Liver (tissue), 9 donors: ENCODE data around the gene PPP1R13B. TPM values are rescaled to one million over a fixed set of nuclear protein-coding genes. Genes with fewer than 3 reads are reported as not detected.

ENCODE experiments used
- DNase-seq: peaks from one replicate; pipeline ENCODE4 v3.0.0-alpha.2; 2017; ENCODE audit warnings: low spot score
- H3K27ac ChIP-seq, 2 donors: one replicate each; pipeline ENCODE4 v1.7.0; 2013; ENCODE audit warnings: inconsistent platforms in 2 of 2, low read length in 2 of 2, control low read depth in 1 of 2, low read depth in 1 of 2, mild to moderate bottlenecking in 1 of 2
- H3K27me3 ChIP-seq, 4 donors: one replicate each; pipeline versions ENCODE4 v1.6.1 to v1.7.0; 2013; ENCODE audit warnings: low read length in 3 of 4, inconsistent platforms in 1 of 4, mild to moderate bottlenecking in 1 of 4, moderate library complexity in 1 of 4; ENCODE audit not compliant: control insufficient read depth in 4 of 4, insufficient read depth in 4 of 4
- H3K36me3 ChIP-seq, 4 donors: one replicate each; pipeline versions ENCODE4 v1.6.1 to v1.7.0; 2013; ENCODE audit warnings: low read length in 3 of 4, mild to moderate bottlenecking in 3 of 4, low read depth in 1 of 4, moderate library complexity in 1 of 4; ENCODE audit not compliant: control insufficient read depth in 4 of 4, insufficient read depth in 3 of 4
- H3K4me1 ChIP-seq, 4 donors: one replicate each; pipeline versions ENCODE4 v1.6.1 to v1.7.0; 2013; ENCODE audit warnings: low read length in 3 of 4, mild to moderate bottlenecking in 3 of 4, moderate library complexity in 1 of 4; ENCODE audit not compliant: control insufficient read depth in 4 of 4, insufficient read depth in 4 of 4
- H3K4me3 ChIP-seq, 3 donors: one replicate each; pipeline versions ENCODE4 v1.6.1 to v1.7.0; 2013; ENCODE audit warnings: low read length in 3 of 3, control low read depth in 1 of 3, low read depth in 1 of 3, mild to moderate bottlenecking in 1 of 3
- H3K9ac ChIP-seq, 2 donors: one replicate each; pipeline ENCODE4 v1.7.0; 2013; ENCODE audit warnings: low read length in 2 of 2, mild to moderate bottlenecking in 2 of 2, moderate library complexity in 2 of 2, control low read depth in 1 of 2, low read depth in 1 of 2
- H3K9me3 ChIP-seq, 4 donors: one replicate each; pipeline versions ENCODE4 v1.6.1 to v1.7.0; 2013; ENCODE audit warnings: low read length in 3 of 4; ENCODE audit not compliant: control insufficient read depth in 4 of 4
- CTCF ChIP-seq: fragments of 150-350 bp; IDR thresholded peaks from 2 replicates; pipeline ENCODE4 v1.5.1; 2017; ENCODE audit warnings: improper control_type of control experiment, low read depth, low read length; ENCODE audit not compliant: missing input control
- EGR1 ChIP-seq, 2 donors: IDR thresholded peaks; 2 replicates each; pipeline ENCODE4 v1.6.1; 2016 to 2018; ENCODE audit warnings: antibody characterized with exemption in 2 of 2, low read depth in 2 of 2
- FOXA1 ChIP-seq: IDR thresholded peaks from 2 replicates; pipeline ENCODE4 v1.6.1; 2016; ENCODE audit warnings: antibody characterized with exemption
- FOXA2 ChIP-seq: IDR thresholded peaks from 2 replicates; pipeline ENCODE4 v1.6.1; 2016; ENCODE audit warnings: antibody characterized with exemption
- HNF4G ChIP-seq: IDR thresholded peaks from 2 replicates; pipeline ENCODE4 v1.6.1; 2016; ENCODE audit warnings: antibody characterized with exemption
- JUND ChIP-seq, 2 donors: IDR thresholded peaks; 2 replicates each; pipeline ENCODE4 v1.6.1; 2016; ENCODE audit warnings: antibody characterized with exemption in 2 of 2
- MAX ChIP-seq: IDR thresholded peaks from 2 replicates; pipeline ENCODE4 v1.6.1; 2016; ENCODE audit warnings: antibody characterized with exemption
- NR2F2 ChIP-seq: IDR thresholded peaks from 2 replicates; pipeline ENCODE4 v1.6.1; 2016; ENCODE audit warnings: antibody characterized with exemption
- RAD21 ChIP-seq, 2 donors: IDR thresholded peaks; 2 replicates each; pipeline ENCODE4 v1.6.1; 2016; ENCODE audit warnings: antibody characterized with exemption in 2 of 2, mild to moderate bottlenecking in 2 of 2
- REST ChIP-seq: IDR thresholded peaks from 2 replicates; pipeline ENCODE4 v1.6.1; 2016; ENCODE audit warnings: antibody characterized with exemption, mild to moderate bottlenecking
- RXRA ChIP-seq, 2 donors: IDR thresholded peaks; 2 replicates each; pipeline ENCODE4 v1.6.1; 2017 to 2018; ENCODE audit warnings: antibody characterized with exemption in 2 of 2, mild to moderate bottlenecking in 1 of 2
- SP1 ChIP-seq: IDR thresholded peaks from 2 replicates; pipeline ENCODE4 v1.6.1; 2018; ENCODE audit warnings: antibody characterized with exemption, mild to moderate bottlenecking
- TAF1 ChIP-seq: conservative IDR thresholded peaks from 2 replicates; pipeline ENCODE4 v1.6.1; 2016; ENCODE audit warnings: antibody characterized with exemption, mild to moderate bottlenecking
- YY1 ChIP-seq: IDR thresholded peaks from 2 replicates; pipeline ENCODE4 v1.6.1; 2016; ENCODE audit warnings: antibody characterized with exemption, mild to moderate bottlenecking
- ZBTB33 ChIP-seq: IDR thresholded peaks from 2 replicates; pipeline ENCODE4 v1.6.1; 2016; ENCODE audit warnings: antibody characterized with exemption
- WGBS: extraction: QIAGEN DNeasy Blood & Tissue Kit; methylation state at CpG from one replicate; pipeline ENCODE4 v1.1.7; 2013; 5-methylcytosine and 5-hydroxymethylcytosine counted together
- polyA plus RNA-seq, 2 donors: library from polyadenylated mRNA; stranded (reverse) in 1 of 2; unstranded in 1 of 2; fragments of 200-250 nt in 1 of 2; fragments of >200 nt in 1 of 2; fragmentation: Nextera tagmentation in 1 of 2; extraction: Ambion mirVana in 1 of 2; gene quantifications; one replicate each; pipeline versions ENCODE4 v1.2.1 to v1.2.3, GENCODE V29; 2013 to 2015
- total RNA-seq, 2 donors: library from RNA; depleted of rRNA; stranded (reverse); fragments of >200 nt; gene quantifications; one replicate each; pipeline ENCODE4 v1.2.3, GENCODE V29; 2014
- TF ChIP-seq, protein P1 (sequence below): IDR thresholded peaks from 2 replicates; pipeline ENCODE4 v1.6.1; 2016; ENCODE audit warnings: antibody characterized with exemption
- donor health status: healthy.
- donor health status: healthy.
- donor health status: healthy.
- donor health status: healthy.
- donor health status: healthy.

PPP1R13B gene
- total and polyA plus RNA-seq, 4 donors: 3.2 to 15.1 (median 5.1) TPM

- no peak for DNase-seq
- Histone ChIP-seq H3K9ac (no peak overlapping the region), H3K4me1 (peaks cover 0 to 13% (median 7%) of the 10 kb centered on the region in 4 donors), H3K27ac (no peak overlapping the region), H3K36me3 (peaks cover 4 to 38% (median 22%) of the 10 kb centered on the region in 4 donors), H3K27me3 (no peaks in the 10 kb centered on the region), H3K4me3 (no peak overlapping the region), H3K9me3 (no peaks in the 10 kb centered on the region)
- TF ChIP-seq HNF4G (no peak), YY1 (no peak), SP1 (no peak), RXRA (IDR thresholded peaks at IDR 0.05) (no peak)
- TF ChIP-seq, protein P1, sequence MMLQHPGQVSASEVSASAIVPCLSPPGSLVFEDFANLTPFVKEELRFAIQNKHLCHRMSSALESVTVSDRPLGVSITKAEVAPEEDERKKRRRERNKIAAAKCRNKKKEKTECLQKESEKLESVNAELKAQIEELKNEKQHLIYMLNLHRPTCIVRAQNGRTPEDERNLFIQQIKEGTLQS: no peak
- 94% methylated on average over 14 of the region's 14 CpGs for WGBS
Measured at GRCh38 chr14:103733651-103734050, 113.7 kb downstream of the PPP1R13B start.

DNA sequence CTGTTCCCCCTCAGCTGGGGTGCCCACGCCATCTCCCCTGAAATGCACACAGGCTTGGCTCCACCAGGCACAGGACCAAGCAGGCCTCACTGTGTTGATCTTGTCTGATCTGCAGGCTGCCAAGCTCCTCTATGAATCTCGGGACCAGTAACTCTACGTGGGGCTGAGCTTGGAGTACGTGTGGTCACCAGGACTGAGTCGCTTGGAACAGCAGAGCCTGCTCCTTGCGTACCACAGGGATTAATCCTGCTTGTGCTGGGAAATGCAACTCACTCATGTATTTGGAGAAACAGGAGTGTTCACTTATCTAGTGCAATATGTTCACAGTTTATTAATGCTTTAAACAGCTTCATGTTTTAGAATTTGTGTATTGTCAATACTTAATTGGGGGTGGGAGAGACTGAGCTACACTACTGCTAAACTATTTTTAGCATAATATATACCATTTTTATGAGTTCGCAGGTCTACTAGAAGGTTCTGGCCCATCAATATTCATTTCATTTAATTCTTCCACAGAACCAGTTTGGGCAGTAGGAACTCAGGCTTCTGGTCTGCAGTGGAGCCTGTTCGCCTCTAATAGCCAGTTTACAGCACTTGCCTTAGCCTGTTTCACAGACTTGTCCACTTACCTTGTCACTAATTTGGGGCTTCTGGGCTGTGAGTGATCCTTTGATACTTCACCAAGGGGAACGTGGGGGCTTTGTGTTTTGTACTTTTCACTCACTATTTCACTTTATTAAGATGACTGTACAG is 114.3 kb downstream of the PPP1R13B start:
- no peak for DNase-seq
- TF ChIP-seq REST (no peak), SP1 (no peak), JUND (IDR thresholded peaks at IDR 0.05) (no peak), HNF4G (no peak), TAF1 (no peak), RAD21 (IDR thresholded peaks at IDR 0.05) (no peak), EGR1 (IDR thresholded peaks at IDR 0.05; ENCODE audit: low read depth in 2 of 2) (no peak), MAX (no peak), YY1 (no peak), CTCF (no peak), FOXA2 (no peak), RXRA (IDR thresholded peaks at IDR 0.05) (no peak), FOXA1 (no peak), ZBTB33 (no peak), NR2F2 (no peak)
- TF ChIP-seq, protein P1: no peak

More for the DNA sequence above, 114.3 kb downstream of the PPP1R13B start:
- WGBS: 94% methylated on average over 9 of the region's 9 CpGs
- Histone ChIP-seq H3K4me3 (no peak overlapping the region), H3K9me3 (no peaks in the 10 kb centered on the region), H3K27ac (no peak overlapping the region), H3K4me1 (peaks cover 0 to 13% (median 7%) of the 10 kb centered on the region in 4 donors), H3K36me3 (peaks cover 4 to 32% (median 18%) of the 10 kb centered on the region in 4 donors), H3K9ac (no peak overlapping the region), H3K27me3 (no peaks in the 10 kb centered on the region)
